A673 (cell line): ENCODE measurements around the gene MON1B. TPM values are rescaled to one million over a fixed set of nuclear protein-coding genes. Genes with fewer than 3 reads are reported as not detected.

Source experiments
- BruUV-seq: library from RNA; stranded (reverse); fragments of 400-500 nt; replicated peaks from 2 replicates; lab custom pipeline; 2021; lab: Mats Ljungman, UMichigan
- CTCF ChIA-PET: fragments of 300-600 bp; sonication (Branson Sonifier 250); formaldehyde crosslinking; loops from one replicate; lab custom pipeline; 2022; ENCODE audit warnings: antibody characterized with exemption; lab: Charles Lee
- POLR2A ChIA-PET: fragments of 300-600 bp; sonication (Branson Sonifier 250); formaldehyde crosslinking; loops from one replicate; lab custom pipeline; 2022; ENCODE audit warnings: antibody characterized with exemption; ENCODE audit not compliant: low non-redundant PET; lab: Charles Lee
- DNase-seq: peaks from one replicate; pipeline ENCODE4 v3.0.0-alpha.2; 2015; ENCODE audit warnings: low spot score
- H3K27ac ChIP-seq: fragments of 200-600 bp; sonication (generic); 2 replicates; pipeline ENCODE4 v1.5.1; 2016; ENCODE audit warnings: mixed run types, low read depth, mild to moderate bottlenecking, mixed read lengths, antibody characterized with exemption, low read length; ENCODE audit not compliant: poor library complexity, severe bottlenecking
- H3K27me3 ChIP-seq: fragments of 200-600 bp; sonication (generic); replicated peaks from 2 replicates; pipeline ENCODE4 v1.6.1; 2017; ENCODE audit warnings: mixed run types, low read depth, mild to moderate bottlenecking, mixed read lengths, antibody characterized with exemption, low read length; ENCODE audit not compliant: insufficient read depth, poor library complexity
- H3K36me3 ChIP-seq: fragments of 200-600 bp; sonication (generic); 2 replicates; pipeline ENCODE4 v1.6.1; 2016; ENCODE audit warnings: mixed run types, mild to moderate bottlenecking, mixed read lengths, antibody characterized with exemption, low read length; ENCODE audit not compliant: insufficient read depth, poor library complexity, severe bottlenecking
- H3K4me1 ChIP-seq: fragments of 200-600 bp; sonication (generic); 2 replicates; pipeline ENCODE4 v1.6.1; 2017; ENCODE audit warnings: mixed run types, mild to moderate bottlenecking, mixed read lengths, antibody characterized with exemption, low read length; ENCODE audit not compliant: insufficient read depth, poor library complexity, severe bottlenecking
- H3K4me3 ChIP-seq: fragments of 200-600 bp; sonication (generic); 2 replicates; pipeline ENCODE4 v1.5.1; 2016; ENCODE audit warnings: low read depth, mixed run types, mild to moderate bottlenecking, mixed read lengths, low read length; ENCODE audit not compliant: poor library complexity, severe bottlenecking
- H3K9me3 ChIP-seq: fragments of 200-600 bp; sonication (generic); 2 replicates; pipeline ENCODE4 v1.6.1; 2016; ENCODE audit warnings: mixed run types, low read depth, mild to moderate bottlenecking, mixed read lengths, antibody characterized with exemption, low read length; ENCODE audit not compliant: poor library complexity, severe bottlenecking
- CTCF ChIP-seq: fragments of 300-800, 200-600 bp; sonication (generic); conservative IDR thresholded peaks from 2 replicates; pipeline ENCODE4 v1.5.1; 2017; ENCODE audit warnings: low read depth, mild to moderate bottlenecking, antibody characterized with exemption, low read length, moderate library complexity, mixed read lengths
- EZH2 ChIP-seq: fragments of 200-600 bp; sonication (generic); IDR thresholded peaks from 2 replicates; pipeline ENCODE4 v1.6.1; 2017; ENCODE audit warnings: borderline replicate concordance, low read depth, mild to moderate bottlenecking, mixed read lengths, antibody characterized with exemption, low read length; ENCODE audit not compliant: poor library complexity, severe bottlenecking
- intact Hi-C: fragments of 100-400 bp; cut with micrococcal nuclease; formaldehyde crosslinking; loops from one replicate; pipeline ENCODE4 v1.10.0; 2022; ENCODE audit not compliant: unreplicated experiment
- total RNA-seq: library from RNA; stranded (reverse); gene quantifications from 2 replicates; pipeline ENCODE4 v1.2.3, GENCODE V29; 2021

Gene MON1B
- total RNA-seq, 1 experiment from 2014 or later: 44.1 TPM

GRCh38 chr16:77170805-77171204, 20.2 kb upstream of the MON1B start:
- no peaks in the 10 kb centered on the region for H3K4me1 ChIP-seq
- BruUV-seq: no TSS peak
- H3K36me3 ChIP-seq: no peaks in the 10 kb centered on the region
- H3K27ac ChIP-seq: no peak overlapping the region
- DNase-seq: no peak
- peaks cover 29% of the 10 kb centered on the region for H3K27me3 ChIP-seq
- ChIA-PET CTCF (interaction anchor here (0.5 to 2.0 kb wide), 3 partner anchors 56 to 1370 kb away, joined by 3 to 7 read pairs (median 4); no protein-coding TSS in a partner anchor), POLR2A (no interaction called here)
- no peak overlapping the region for H3K4me3 ChIP-seq
- H3K9me3 ChIP-seq: no peaks in the 10 kb centered on the region
- no peak for TF ChIP-seq EZH2
- no peak for TF ChIP-seq CTCF
- intact Hi-C loops: loop anchor here (1.0 to 5.0 kb wide), 2 partner anchors 509 to 1382 kb away; no protein-coding TSS in a partner anchor

DNA sequence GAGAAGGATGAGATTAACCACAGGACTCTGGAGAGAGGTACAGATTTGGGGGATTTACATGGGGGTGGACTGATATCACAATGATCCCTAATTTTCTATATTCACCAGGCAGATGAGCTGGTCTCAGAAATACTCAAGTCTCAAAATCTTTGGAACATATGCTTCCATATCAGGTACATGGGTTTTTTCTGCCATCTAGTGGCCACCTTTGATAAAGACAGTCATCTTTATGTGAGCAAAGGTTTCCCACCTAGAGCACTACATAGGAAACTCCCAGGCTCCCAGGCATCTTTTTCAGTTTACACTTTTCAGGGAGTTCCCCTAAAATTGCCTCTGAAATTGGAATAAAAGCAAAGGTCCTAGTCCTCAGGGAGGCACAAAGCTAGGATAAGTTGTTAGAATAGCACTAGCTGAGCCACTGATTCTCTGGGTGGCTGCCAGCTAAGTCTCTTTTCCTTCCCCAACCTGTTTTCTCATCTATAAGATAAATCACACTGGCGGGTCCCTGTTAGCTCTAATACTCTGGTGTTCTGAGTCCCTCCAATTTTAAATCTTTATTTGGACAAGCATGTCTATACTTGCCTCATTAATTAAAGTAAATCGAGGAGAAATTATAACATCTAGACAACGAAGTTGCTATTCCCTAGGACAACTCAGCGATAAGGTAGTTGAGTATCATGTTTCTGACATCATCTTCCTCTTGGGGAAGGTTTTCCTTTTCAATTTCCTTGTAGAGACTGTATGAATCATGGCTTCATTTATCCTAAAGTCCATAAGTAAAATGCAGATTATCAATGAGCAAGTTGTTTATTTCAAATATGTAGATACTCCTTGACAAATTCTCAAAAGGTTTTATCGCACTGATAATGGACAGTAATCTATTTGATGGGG, 19.0 kb upstream of the MON1B start:
- no peak overlapping the region for H3K4me3 ChIP-seq
- DNase-seq: peak; percentile 74
- no peak overlapping the region for H3K27ac ChIP-seq
- intact Hi-C loops: loop anchor here (1.0 to 5.0 kb wide), 2 partner anchors 510 to 1383 kb away; no protein-coding TSS in a partner anchor
- H3K27me3 ChIP-seq: peaks cover 25% of the 10 kb centered on the region
- H3K4me1 ChIP-seq: no peaks in the 10 kb centered on the region
- no peaks in the 10 kb centered on the region for H3K9me3 ChIP-seq
- POLR2A ChIA-PET: interaction anchor here (0.6 kb wide), 1 partner anchor 1548 kb away, joined by 22 read pairs; no protein-coding TSS in a partner anchor
- no peaks in the 10 kb centered on the region for H3K36me3 ChIP-seq
- BruUV-seq: no TSS peak
- no peak for TF ChIP-seq EZH2
- TF ChIP-seq CTCF: peak; percentile 73
- CTCF ChIA-PET: interaction anchor here (1.0 to 2.0 kb wide), 2 partner anchors 57 to 1371 kb away, joined by 4 to 7 read pairs; no protein-coding TSS in a partner anchor

GRCh38 chr16:77172951-77173350, 18.0 kb upstream of the MON1B start:
- no TSS peak for BruUV-seq
- no peaks in the 10 kb centered on the region for H3K36me3 ChIP-seq
- no peaks in the 10 kb centered on the region for H3K4me1 ChIP-seq
- CTCF ChIA-PET: no interaction called here
- intact Hi-C loops: loop anchor here (5.0 kb wide), 1 partner anchor 511 kb away; no protein-coding TSS in a partner anchor
- no peaks in the 10 kb centered on the region for H3K9me3 ChIP-seq
- DNase-seq: peak; percentile 49
- POLR2A ChIA-PET: no interaction called here
- peaks cover 19% of the 10 kb centered on the region for H3K27me3 ChIP-seq
- TF ChIP-seq CTCF: no peak
- TF ChIP-seq EZH2: no peak
- no peak overlapping the region for H3K4me3 ChIP-seq
- H3K27ac ChIP-seq: no peak overlapping the region
